ENCODE measurements around the gene KLHL21. TPM values are rescaled to one million over a fixed set of nuclear protein-coding genes. Genes with fewer than 3 reads are reported as not detected.
"Not testable (repeated sequence)": the region's sequence is repeated elsewhere in the genome, so short reads cannot be mapped to it uniquely, and the experiment has no call there.

Gene KLHL21
- total RNA-seq, 2 experiments from 2014 or later = 21.0 to 23.3 TPM

DNA sequence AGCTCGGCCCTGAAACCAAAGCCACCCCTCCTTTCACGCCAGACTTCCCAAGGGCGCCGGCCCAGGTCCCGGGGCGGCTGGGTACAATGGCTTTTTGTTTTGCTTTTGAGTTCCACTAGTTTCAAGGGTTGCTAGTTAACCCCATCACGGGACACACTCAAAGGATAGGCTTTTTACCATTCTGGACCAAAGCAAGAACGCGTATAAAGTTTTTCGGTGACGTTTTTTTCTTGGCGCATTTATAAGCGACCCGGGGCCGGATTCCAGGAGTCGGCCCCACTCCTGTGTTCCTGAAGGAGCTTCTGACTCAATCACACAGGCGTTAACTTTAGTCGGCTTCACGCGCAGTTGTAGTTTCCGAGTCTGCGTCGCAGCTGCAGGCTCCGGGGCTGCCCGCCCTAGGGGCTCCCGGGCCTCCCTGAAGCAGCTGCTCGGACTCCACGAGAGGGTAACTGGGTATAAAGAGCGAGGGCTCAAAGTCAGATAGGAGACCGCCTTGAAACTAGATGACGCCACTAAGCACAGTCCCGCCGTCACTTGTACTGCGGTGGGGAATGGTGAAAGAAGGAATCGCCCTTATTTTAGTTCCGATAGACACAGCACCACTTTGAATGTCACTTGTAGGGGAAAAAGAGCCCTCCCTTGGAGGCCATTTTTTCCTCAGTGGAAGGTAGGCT, 707 bp upstream of the KLHL21 start:
- intact Hi-C loops (cut with micrococcal nuclease) = loop anchor here (1.0 to 5.0 kb wide), 6 partner anchors 99 to 611 kb away; partner anchors contain the start of genes ACOT7, DNAJC11, NPHP4 and RPL22
- Mint-ChIP-seq H3K27me3 (ENCODE audit: low read depth) (no peaks in the 10 kb centered on the region), H3K36me3 (ENCODE audit: low read depth) (peaks cover 20% of the 10 kb centered on the region), H3K4me3 (peak overlapping the region; percentile 74), H3K27ac (peak overlapping the region; percentile 96), H3K4me1 (ENCODE audit: low read depth) (peaks cover 29% of the 10 kb centered on the region), H3K9me3 (no peaks in the 10 kb centered on the region)
- CTCF ChIA-PET = interaction anchor here (1.2 kb wide), 1 partner anchor 30 kb away, joined by 3 read pairs; no protein-coding TSS in a partner anchor
- DNase-seq = peak; percentile 76

GRCh38 chr1:6601923-6602668, 573 bp downstream of the KLHL21 start:
- Mint-ChIP-seq H3K27ac (peak overlapping the region; percentile 95), H3K4me1 (ENCODE audit: low read depth) (peaks cover 40% of the 10 kb centered on the region), H3K27me3 (ENCODE audit: low read depth) (no peaks in the 10 kb centered on the region), H3K4me3 (peak overlapping the region; percentile 97), H3K36me3 (ENCODE audit: low read depth) (peaks cover 27% of the 10 kb centered on the region), H3K9me3 (no peaks in the 10 kb centered on the region)
- CTCF ChIA-PET = interaction anchor here (0.5 to 1.2 kb wide), 7 partner anchors 10 to 117 kb away, joined by 3 read pairs; partner anchors contain the start of gene THAP3
- peak; percentile 30 for DNase-seq
- intact Hi-C loops (cut with micrococcal nuclease) = loop anchor here (1.0 to 5.0 kb wide), 12 partner anchors 11 to 575 kb away; partner anchors contain the start of genes ACOT7, CAMTA1, DNAJC11 and NOL9

DNA sequence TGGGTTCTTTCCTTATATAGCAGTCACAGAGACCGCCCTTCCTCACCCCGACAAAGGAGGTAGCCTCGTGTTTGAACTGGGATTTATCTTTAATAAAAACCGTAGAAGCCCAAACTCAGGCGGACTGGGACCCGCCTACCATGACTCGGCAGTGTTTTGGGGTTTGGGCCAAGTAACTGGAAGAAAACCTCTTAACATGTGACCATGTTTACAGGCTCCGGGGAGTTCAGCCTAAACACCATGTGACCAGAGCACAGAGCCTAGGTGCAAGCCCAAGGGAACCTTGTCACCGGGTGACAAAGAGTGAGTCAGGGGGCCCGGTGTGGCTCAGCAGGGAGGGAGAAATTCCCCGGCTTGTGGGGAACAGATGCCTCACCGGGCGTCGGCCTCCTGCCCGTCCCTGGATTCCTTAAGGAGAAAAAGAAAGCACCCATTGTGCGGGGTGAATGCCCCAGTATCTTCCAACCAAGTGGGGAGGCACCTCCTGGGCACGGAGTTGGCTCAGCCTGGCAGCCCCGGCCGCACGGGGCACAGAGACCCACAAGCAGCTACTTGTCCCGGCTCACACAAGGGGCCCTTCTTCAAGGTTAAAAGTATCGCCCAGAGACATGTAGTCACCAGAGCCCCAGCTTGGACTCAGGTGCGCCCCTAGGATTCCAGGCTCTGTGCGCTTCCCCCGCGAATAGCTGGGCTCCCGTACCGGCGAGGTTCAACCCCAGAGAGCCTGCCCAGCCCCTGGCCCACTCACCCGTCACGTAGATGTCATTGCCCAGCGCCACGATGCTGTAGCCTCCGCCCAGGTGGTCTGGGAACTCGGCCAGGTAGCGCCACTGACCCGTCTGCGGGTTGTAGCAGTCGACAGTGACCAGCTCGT, 1.4 kb downstream of the KLHL21 start:
- Mint-ChIP-seq H3K27ac (peak overlapping the region; percentile 95), H3K9me3 (no peaks in the 10 kb centered on the region), H3K4me1 (ENCODE audit: low read depth) (peaks cover 44% of the 10 kb centered on the region), H3K4me3 (peak overlapping the region; percentile 97), H3K27me3 (ENCODE audit: low read depth) (no peaks in the 10 kb centered on the region), H3K36me3 (ENCODE audit: low read depth) (peaks cover 28% of the 10 kb centered on the region)
- CTCF ChIA-PET = interaction anchor here (0.6 to 2.4 kb wide), 9 partner anchors 11 to 118 kb away, joined by 3 to 7 read pairs (median 3); partner anchors contain the start of genes NOL9 and THAP3
- peak; percentile 96 for DNase-seq
- intact Hi-C loops (cut with micrococcal nuclease) = loop anchor here (1.0 to 5.0 kb wide), 10 partner anchors 12 to 404 kb away; partner anchors contain the start of genes CAMTA1, DNAJC11, NOL9 and PHF13

DNA sequence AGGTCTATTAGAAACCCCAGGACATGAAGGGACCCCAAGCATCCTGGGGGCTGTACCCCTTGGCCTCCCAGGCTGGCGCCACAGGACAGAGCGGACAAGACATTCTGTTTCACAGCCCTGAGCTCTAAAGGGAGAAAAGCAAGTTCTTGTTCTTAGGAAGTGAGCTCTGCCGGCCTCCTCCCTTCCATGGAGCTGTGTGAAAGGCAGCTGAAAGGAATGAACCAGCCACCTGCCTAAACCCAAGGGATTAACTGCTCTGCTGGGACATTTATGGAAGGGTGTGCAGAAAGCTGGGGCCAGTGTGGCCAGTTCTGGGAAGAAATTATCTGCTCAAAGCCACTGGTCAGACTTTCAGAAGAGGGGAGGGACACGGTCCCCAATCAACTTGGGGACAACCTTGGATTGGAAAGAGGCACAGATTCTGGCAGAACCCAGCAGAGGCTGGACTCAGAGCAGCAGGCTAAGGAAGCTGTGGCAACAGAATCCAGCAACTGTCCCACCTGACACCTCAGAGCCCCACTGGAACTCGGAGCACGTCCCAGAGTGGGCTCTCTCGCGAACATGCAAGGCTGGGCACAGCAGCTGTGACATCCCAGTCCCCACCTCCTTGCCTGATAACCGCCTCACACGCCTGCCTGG, 2.1 kb downstream of the KLHL21 start:
- Mint-ChIP-seq H3K27ac (peak overlapping the region; percentile 95), H3K9me3 (no peaks in the 10 kb centered on the region), H3K36me3 (ENCODE audit: low read depth) (peaks cover 35% of the 10 kb centered on the region), H3K4me1 (ENCODE audit: low read depth) (peaks cover 52% of the 10 kb centered on the region), H3K4me3 (peak overlapping the region; percentile 97), H3K27me3 (ENCODE audit: low read depth) (no peaks in the 10 kb centered on the region)
- CTCF ChIA-PET = interaction anchor here (1.0 to 2.4 kb wide), 6 partner anchors 11 to 110 kb away, joined by 3 to 7 read pairs (median 4); partner anchors contain the start of genes NOL9 and PLEKHG5
- intact Hi-C loops (cut with micrococcal nuclease) = loop anchor here (1.0 to 5.0 kb wide), 10 partner anchors 13 to 403 kb away; partner anchors contain the start of genes CAMTA1, DNAJC11, NOL9 and PHF13
- no peak for DNase-seq

DNA sequence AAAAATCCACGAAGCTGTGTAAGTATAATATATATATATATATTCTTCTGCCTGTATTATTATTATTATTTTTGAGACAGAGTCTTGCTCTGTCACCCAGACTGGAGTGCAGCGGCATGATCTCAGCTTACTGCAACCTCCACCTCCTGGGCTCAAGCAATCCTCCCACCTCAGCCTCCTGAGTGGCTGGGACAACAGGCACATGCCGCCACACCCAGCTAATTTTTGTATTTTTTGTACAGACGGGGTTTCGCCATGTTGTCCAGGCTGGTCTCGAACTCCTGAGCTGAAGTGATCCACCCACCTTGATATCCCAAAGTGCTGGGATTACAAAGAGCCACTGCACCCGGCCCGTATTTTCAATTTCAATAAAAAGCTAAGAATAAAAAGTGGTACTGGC, 2.7 kb downstream of the KLHL21 start:
- not testable (repeated sequence) for H3K9me3 Mint-ChIP-seq; H3K27me3 Mint-ChIP-seq (ENCODE audit: low read depth); DNase-seq
- intact Hi-C loops (cut with micrococcal nuclease) = loop anchor here (2.0 to 5.0 kb wide), 4 partner anchors 102 to 403 kb away; partner anchors contain the start of genes DNAJC11, PLEKHG5 and RPL22
- CTCF ChIA-PET = interaction anchor here (1.0 to 2.4 kb wide), 6 partner anchors 11 to 109 kb away, joined by 3 to 7 read pairs (median 4); partner anchors contain the start of genes NOL9 and PLEKHG5
- Mint-ChIP-seq H3K36me3 (ENCODE audit: low read depth) (peaks cover 39% of the 10 kb centered on the region), H3K4me3 (peak overlapping the region; percentile 97), H3K27ac (peak overlapping the region; percentile 95), H3K4me1 (ENCODE audit: low read depth) (peaks cover 52% of the 10 kb centered on the region)

DNA sequence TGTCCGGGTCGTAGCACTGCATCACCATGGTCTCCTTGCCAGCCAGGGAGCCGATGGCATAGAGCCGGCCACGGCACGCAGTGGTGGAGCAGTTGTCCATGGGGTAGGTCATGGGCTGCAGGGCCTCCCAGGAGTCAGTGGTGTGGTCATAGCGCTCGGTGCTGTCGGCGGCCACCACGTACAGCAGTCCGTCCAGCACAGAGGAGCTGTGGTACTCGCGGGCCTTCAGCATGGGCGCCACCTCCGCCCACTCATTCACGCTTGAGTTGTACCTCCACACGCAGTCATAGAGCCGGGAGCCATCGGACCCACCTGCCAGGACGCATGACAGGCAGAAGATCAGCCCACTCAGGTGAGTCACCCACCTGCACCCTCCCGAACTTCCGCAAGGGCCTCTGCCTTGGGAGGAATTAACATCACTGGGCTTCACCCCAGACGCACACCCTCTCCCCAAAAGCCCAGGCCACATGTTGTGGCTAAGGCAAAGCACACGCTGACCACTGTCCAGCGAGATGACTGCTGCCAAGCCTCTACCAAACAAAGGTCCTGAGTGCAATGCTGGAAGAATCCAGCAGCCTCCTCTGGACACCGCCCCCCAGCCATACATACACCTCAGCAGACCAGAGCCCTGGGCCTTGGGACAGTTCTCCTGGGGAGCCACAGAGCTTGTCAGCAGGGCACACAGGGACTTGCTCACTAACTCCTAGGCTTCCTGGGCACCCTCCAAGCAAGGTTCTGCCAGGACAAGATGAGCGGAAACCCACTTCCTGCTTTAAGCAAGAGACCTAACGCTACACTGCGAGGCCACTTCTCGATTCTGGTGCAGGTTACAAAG, 3.3 kb downstream of the KLHL21 start:
- CTCF ChIA-PET = interaction anchor here (1.2 to 2.4 kb wide), 4 partner anchors 10 to 108 kb away, joined by 4 to 7 read pairs (median 6); partner anchors contain the start of genes NOL9 and PLEKHG5
- no peaks in the 10 kb centered on the region for H3K27me3 Mint-ChIP-seq (ENCODE audit: low read depth)
- H3K9me3 Mint-ChIP-seq = no peaks in the 10 kb centered on the region
- H3K4me3 Mint-ChIP-seq = peak overlapping the region; percentile 97
- H3K36me3 Mint-ChIP-seq (ENCODE audit: low read depth) = peaks cover 41% of the 10 kb centered on the region
- H3K27ac Mint-ChIP-seq = peak overlapping the region; percentile 95
- intact Hi-C loops (cut with micrococcal nuclease) = no loop called here
- DNase-seq = peak; percentile 74
- peaks cover 52% of the 10 kb centered on the region for H3K4me1 Mint-ChIP-seq (ENCODE audit: low read depth)

DNA sequence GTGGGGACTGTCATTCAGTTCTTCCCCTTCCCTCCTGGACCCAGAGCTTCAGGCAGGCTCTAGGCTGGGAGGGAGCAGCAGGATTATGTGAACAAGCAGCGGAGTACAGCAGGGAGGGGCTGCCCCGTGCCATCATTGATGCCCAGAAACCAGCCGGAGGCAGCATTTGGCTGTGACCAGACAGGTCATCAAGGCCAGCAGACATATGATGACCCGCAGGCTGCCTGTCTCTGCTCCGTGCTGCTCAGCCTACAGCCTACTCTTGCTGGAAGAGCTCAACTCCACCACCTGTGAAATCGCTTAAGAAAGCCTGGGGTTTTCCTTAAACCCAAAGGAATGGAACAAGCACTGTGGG, 4.9 kb downstream of the KLHL21 start:
- intact Hi-C loops (cut with micrococcal nuclease) = no loop called here
- H3K9me3 Mint-ChIP-seq = no peaks in the 10 kb centered on the region
- CTCF ChIA-PET = no interaction called here
- no peak for DNase-seq
- H3K27me3 Mint-ChIP-seq (ENCODE audit: low read depth) = no peaks in the 10 kb centered on the region
- H3K4me3 Mint-ChIP-seq = no peak overlapping the region
- H3K4me1 Mint-ChIP-seq (ENCODE audit: low read depth) = peaks cover 46% of the 10 kb centered on the region
- peaks cover 46% of the 10 kb centered on the region for H3K36me3 Mint-ChIP-seq (ENCODE audit: low read depth)
- H3K27ac Mint-ChIP-seq = peak overlapping the region; percentile 36

DNA sequence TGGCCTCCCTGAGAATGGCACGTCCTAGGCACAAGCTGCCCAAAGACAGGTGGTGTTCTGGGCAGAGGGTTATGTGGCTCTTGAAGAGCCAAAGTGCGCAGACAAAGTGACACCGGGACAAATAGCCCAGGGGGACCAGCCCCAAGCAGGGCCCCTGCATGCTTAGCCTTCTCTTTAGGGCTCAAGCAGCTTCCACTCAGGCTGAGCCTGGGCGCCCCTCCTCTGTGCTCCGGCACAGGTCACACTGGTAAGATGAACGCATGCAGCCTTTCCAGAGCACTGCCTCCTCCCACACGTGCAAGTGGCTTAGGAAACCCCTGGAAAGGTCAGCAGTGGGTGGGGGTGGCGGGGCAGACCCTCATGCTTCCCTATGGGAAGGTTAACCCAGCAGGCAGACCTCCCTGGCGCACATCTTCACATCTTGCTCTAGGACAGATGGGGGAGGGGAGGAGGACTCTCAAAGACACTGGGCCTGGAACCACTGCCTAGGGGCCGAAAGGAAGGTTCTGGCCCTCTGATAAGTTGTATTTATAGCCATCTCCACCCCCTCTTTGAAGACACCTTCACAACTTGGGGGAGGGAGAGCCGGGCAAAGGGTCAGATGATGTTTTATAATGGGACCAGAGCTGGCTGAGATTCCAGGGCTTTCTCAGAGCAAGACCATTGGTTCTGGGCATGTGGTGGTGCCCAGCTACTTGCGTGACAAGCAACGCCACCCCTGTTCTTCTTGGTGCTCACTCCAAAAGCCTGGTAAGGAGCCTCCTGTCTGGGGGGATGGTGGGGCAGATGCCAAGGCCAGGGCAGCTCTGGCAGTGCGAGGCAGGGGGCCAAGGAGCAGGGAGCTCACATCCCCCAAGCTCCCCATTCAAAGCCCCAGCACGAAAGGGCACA, 5.5 kb downstream of the KLHL21 start:
- intact Hi-C loops (cut with micrococcal nuclease) = no loop called here
- Mint-ChIP-seq H3K4me1 (ENCODE audit: low read depth) (peaks cover 46% of the 10 kb centered on the region), H3K36me3 (ENCODE audit: low read depth) (peaks cover 46% of the 10 kb centered on the region), H3K9me3 (no peaks in the 10 kb centered on the region), H3K4me3 (no peak overlapping the region), H3K27ac (no peak overlapping the region), H3K27me3 (ENCODE audit: low read depth) (no peaks in the 10 kb centered on the region)
- no peak for DNase-seq
- CTCF ChIA-PET = no interaction called here

DNA sequence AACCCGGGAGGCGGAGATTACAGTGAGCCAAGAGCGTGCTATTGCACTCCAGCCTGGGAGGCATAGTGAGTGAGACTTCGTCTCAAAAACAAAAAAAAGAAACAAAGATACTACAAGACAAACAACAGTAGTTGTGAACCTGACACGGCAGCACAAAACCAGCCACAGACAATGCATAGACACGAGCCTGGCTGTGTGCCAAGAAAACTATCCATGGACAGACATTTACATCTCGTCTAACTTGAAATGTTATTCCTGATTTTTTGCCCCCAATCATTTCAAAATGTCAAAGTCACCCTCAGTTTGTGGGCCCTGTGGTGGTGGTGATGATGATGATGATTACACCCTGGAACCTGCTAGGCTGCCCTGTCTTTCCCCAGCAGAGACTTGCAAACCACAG, 6.3 kb downstream of the KLHL21 start:
- no peak for DNase-seq
- peaks cover 49% of the 10 kb centered on the region for H3K4me1 Mint-ChIP-seq (ENCODE audit: low read depth)
- H3K4me3 Mint-ChIP-seq = no peak overlapping the region
- H3K9me3 Mint-ChIP-seq = no peaks in the 10 kb centered on the region
- no peak overlapping the region for H3K27ac Mint-ChIP-seq
- peaks cover 46% of the 10 kb centered on the region for H3K36me3 Mint-ChIP-seq (ENCODE audit: low read depth)
- CTCF ChIA-PET = no interaction called here
- H3K27me3 Mint-ChIP-seq (ENCODE audit: low read depth) = no peaks in the 10 kb centered on the region
- intact Hi-C loops (cut with micrococcal nuclease) = no loop called here

Data from activated naive CD4-positive, alpha-beta T cell treated with anti-CD3 and anti-CD28 coated beads for 36 hours (primary cell).